ENCODE data around the gene KIAA0040.

The KIAA0040 gene

GRCh38 chr1:175147569-175147968 lies 45.0 kb downstream of the KIAA0040 start:
- no peak overlapping the region for H3K4me3 ChIP-seq (ENCODE audit: low read depth in 1 of 2, low read length in 1 of 2)
- TF ChIP-seq CTCF (IDR thresholded peaks at IDR 0.05): no peak
- H3K4me1 ChIP-seq (ENCODE audit: control insufficient read depth in 1 of 2, insufficient read depth in 1 of 2, low read depth in 1 of 2, low read length in 1 of 2): no peaks in the 10 kb centered on the region
- peaks cover 6% of the 10 kb centered on the region for H3K27me3 ChIP-seq
- no peak overlapping the region for H3K27ac ChIP-seq
- no peaks in the 10 kb centered on the region for H3K36me3 ChIP-seq
- H3K9me3 ChIP-seq: no peaks in the 10 kb centered on the region

- no peaks in the 10 kb centered on the region for H3K4me1 ChIP-seq (ENCODE audit: control insufficient read depth in 1 of 2, insufficient read depth in 1 of 2, low read depth in 1 of 2, low read length in 1 of 2)
- no peaks in the 10 kb centered on the region for H3K27me3 ChIP-seq
- H3K9me3 ChIP-seq: no peaks in the 10 kb centered on the region
- peak; percentile 67 for TF ChIP-seq CTCF (IDR thresholded peaks at IDR 0.05)
- no peak overlapping the region for H3K27ac ChIP-seq
- no peak overlapping the region for H3K4me3 ChIP-seq (ENCODE audit: low read depth in 1 of 2, low read length in 1 of 2)
- H3K36me3 ChIP-seq: no peaks in the 10 kb centered on the region
Measured at GRCh38 chr1:175146529-175147213, 45.9 kb downstream of the KIAA0040 start.

GRCh38 chr1:175145899-175146528 lies 46.6 kb downstream of the KIAA0040 start:
- H3K4me3 ChIP-seq (ENCODE audit: low read depth in 1 of 2, low read length in 1 of 2): no peak overlapping the region

GRCh38 chr1:175138579-175138978 lies 54.0 kb downstream of the KIAA0040 start:
- Histone ChIP-seq H3K27ac (no peak overlapping the region), H3K36me3 (no peaks in the 10 kb centered on the region), H3K27me3 (no peaks in the 10 kb centered on the region), H3K9me3 (no peaks in the 10 kb centered on the region), H3K4me3 (ENCODE audit: low read depth in 1 of 2, low read length in 1 of 2) (no peak overlapping the region), H3K4me1 (ENCODE audit: control insufficient read depth in 1 of 2, insufficient read depth in 1 of 2, low read depth in 1 of 2, low read length in 1 of 2) (no peaks in the 10 kb centered on the region)
- TF ChIP-seq CTCF (IDR thresholded peaks at IDR 0.05): no peak

More at GRCh38 chr1:175145899-175146528, 46.6 kb downstream of the KIAA0040 start:
- Histone ChIP-seq H3K4me1 (ENCODE audit: control insufficient read depth in 1 of 2, insufficient read depth in 1 of 2, low read depth in 1 of 2, low read length in 1 of 2) (no peaks in the 10 kb centered on the region), H3K27ac (no peak overlapping the region), H3K9me3 (no peaks in the 10 kb centered on the region), H3K36me3 (no peaks in the 10 kb centered on the region), H3K27me3 (no peaks in the 10 kb centered on the region)
- no peak for TF ChIP-seq CTCF (IDR thresholded peaks at IDR 0.05)

- Histone ChIP-seq H3K4me3 (ENCODE audit: low read depth in 1 of 2, low read length in 1 of 2) (no peak overlapping the region), H3K9me3 (no peaks in the 10 kb centered on the region), H3K27me3 (no peaks in the 10 kb centered on the region), H3K27ac (no peak overlapping the region), H3K36me3 (no peaks in the 10 kb centered on the region), H3K4me1 (ENCODE audit: control insufficient read depth in 1 of 2, insufficient read depth in 1 of 2, low read depth in 1 of 2, low read length in 1 of 2) (no peaks in the 10 kb centered on the region)
- TF ChIP-seq CTCF (IDR thresholded peaks at IDR 0.05): no peak
Measured at GRCh38 chr1:175137369-175137768, 55.2 kb downstream of the KIAA0040 start.

All from neutrophil (primary cell).